Panc1 (cell line): Measurements from ENCODE around the gene PAPPA. TPM values are rescaled to one million over a fixed set of nuclear protein-coding genes. Genes with fewer than 3 reads are reported as not detected.

Experiments used
- ATAC-seq: fragments of 200-7000 bp; cut with Tn5 transposase; 2 replicates; pipeline ENCODE4 v1.9.1; 2020; ENCODE audit warnings: mild to moderate bottlenecking, moderate library complexity
- BruUV-seq: library from RNA; stranded (reverse); fragments of 400-500 nt; replicated peaks from 2 replicates; lab custom pipeline; 2021; lab: Mats Ljungman, UMichigan
- CTCF ChIA-PET: fragments of 300-600 bp; sonication (Branson Sonifier 250); formaldehyde crosslinking; loops from one replicate; lab custom pipeline; 2022; ENCODE audit warnings: antibody characterized with exemption; lab: Charles Lee
- POLR2A ChIA-PET: fragments of 300-600 bp; sonication (Branson Sonifier 250); formaldehyde crosslinking; loops from one replicate; lab custom pipeline; 2022; ENCODE audit warnings: antibody characterized with exemption; lab: Charles Lee
- DNase-seq: peaks from one replicate; pipeline ENCODE4 v3.0.0-alpha.2; 2010; ENCODE audit warnings: low read depth, low spot score
- H3K27ac ChIP-seq: 2 replicates; pipeline ENCODE4 v1.5.1; 2011; ENCODE audit warnings: mild to moderate bottlenecking, low read length, inconsistent platforms
- H3K27me3 ChIP-seq: fragments of 200-500 bp; sonication (Bioruptor generic); 2 replicates; pipeline ENCODE4 v1.6.0; 2014; ENCODE audit warnings: low read length, inconsistent platforms; ENCODE audit not compliant: control insufficient read depth, insufficient read depth
- H3K36me3 ChIP-seq: fragments of 200-500 bp; sonication (Bioruptor generic); 2 replicates; pipeline ENCODE4 v1.5.1; 2014; ENCODE audit warnings: inconsistent platforms, mild to moderate bottlenecking, low read length, moderate library complexity; ENCODE audit not compliant: control insufficient read depth, insufficient read depth
- H3K4me1 ChIP-seq: 2 replicates; pipeline ENCODE4 v1.5.1; 2011; ENCODE audit warnings: inconsistent platforms, mild to moderate bottlenecking, low read length, moderate library complexity; ENCODE audit not compliant: control insufficient read depth, insufficient read depth
- H3K4me3 ChIP-seq, 2 experiments: 2 replicates each; pipeline ENCODE4 v1.5.1; 2011 to 2012; ENCODE audit warnings: low read depth in 2 of 2, low read length in 2 of 2, mild to moderate bottlenecking in 2 of 2, inconsistent platforms in 1 of 2, moderate library complexity in 1 of 2
- H3K9me3 ChIP-seq: fragments of 200-500 bp; sonication (Bioruptor generic); 2 replicates; pipeline ENCODE4 v1.5.1; 2014; ENCODE audit warnings: low read depth, mild to moderate bottlenecking, inconsistent platforms, low read length, moderate library complexity; ENCODE audit not compliant: control insufficient read depth, insufficient read depth
- CTCF ChIP-seq: fragments of 450-650 bp; IDR thresholded peaks from 2 replicates; pipeline ENCODE4 v1.5.1; 2017; ENCODE audit warnings: mild to moderate bottlenecking
- POLR2AphosphoS5 ChIP-seq: IDR thresholded peaks from 2 replicates; pipeline ENCODE4 v1.6.1; 2012; ENCODE audit warnings: mild to moderate bottlenecking, low read depth, low read length, moderate library complexity
- REST ChIP-seq, 2 experiments: IDR thresholded peaks; 2 replicates each; pipeline ENCODE4 v1.6.1; 2011 to 2012; ENCODE audit warnings: low read depth in 2 of 2, control low read depth in 1 of 2, low read length in 1 of 2, mild to moderate bottlenecking in 1 of 2, moderate library complexity in 1 of 2; ENCODE audit not compliant: insufficient read depth in 1 of 2
- SIN3A ChIP-seq: IDR thresholded peaks from 2 replicates; pipeline ENCODE4 v1.6.1; 2012; ENCODE audit warnings: low read depth, mild to moderate bottlenecking, low read length, moderate library complexity, borderline replicate concordance; ENCODE audit not compliant: insufficient read depth
- TCF7L2 ChIP-seq: IDR thresholded peaks from 2 replicates; pipeline ENCODE4 v1.6.1; 2011; ENCODE audit warnings: mild to moderate bottlenecking, low read depth, low read length, inconsistent platforms
- in situ Hi-C: cut with HindIII; loops from 2 replicates; pipeline ENCODE4 v1.10.0; 2016; ENCODE audit warnings: low sequenced_read_pairs, low pct_unique_long_range_greater_than_20kb
- intact Hi-C: fragments of 100-400 bp; cut with micrococcal nuclease; formaldehyde crosslinking; loops from one replicate; pipeline ENCODE4 v1.10.0; 2022; ENCODE audit not compliant: unreplicated experiment
- total RNA-seq: library from RNA; stranded (reverse); gene quantifications from one replicate; pipeline ENCODE4 v1.2.1, GENCODE V29; 2021; ENCODE audit not compliant: unreplicated experiment

The PAPPA gene
- total RNA-seq, 1 experiment from 2014 or later = 1.2 TPM

DNA sequence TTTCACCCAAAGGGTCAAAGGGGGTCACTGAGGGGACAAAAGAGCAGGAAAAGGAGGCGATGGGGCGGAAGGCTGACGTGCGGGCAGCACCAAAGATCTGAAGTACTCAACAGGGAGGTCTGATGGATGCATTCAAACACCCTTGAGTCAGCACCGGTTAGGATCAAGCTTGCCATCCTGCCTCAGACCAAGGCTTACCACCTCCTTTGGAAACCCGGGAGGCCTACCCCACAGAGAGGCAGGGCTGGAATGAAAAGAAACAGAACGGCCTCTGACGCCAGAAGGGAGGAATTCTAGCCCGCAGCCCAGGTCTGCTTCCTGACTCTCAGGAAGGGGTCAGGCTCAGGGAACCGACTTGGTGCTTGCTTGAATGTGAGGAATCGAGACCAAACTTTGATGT lies 125.6 kb downstream of the PAPPA start:
- no peaks in the 10 kb centered on the region for H3K9me3 ChIP-seq
- TF ChIP-seq SIN3A (no peak), POLR2AphosphoS5 (no peak), TCF7L2 (no peak), CTCF (no peak), REST (IDR thresholded peaks at IDR 0.05; ENCODE audit: insufficient read depth in 1 of 2, low read depth in 2 of 2, low read length in 1 of 2) (no peak)
- no peak overlapping the region for H3K27ac ChIP-seq
- CTCF ChIA-PET = no interaction called here
- no peak overlapping the region for H3K4me3 ChIP-seq
- no peaks in the 10 kb centered on the region for H3K4me1 ChIP-seq
- POLR2A ChIA-PET = no interaction called here
- BruUV-seq = no TSS peak
- no peaks in the 10 kb centered on the region for H3K36me3 ChIP-seq
- in situ Hi-C loops = no loop called here
- DNase-seq (no peak), ATAC-seq (no peak)
- no peaks in the 10 kb centered on the region for H3K27me3 ChIP-seq
- intact Hi-C loops = no loop called here

- intact Hi-C loops = no loop called here
- Histone ChIP-seq H3K27ac (no peak overlapping the region), H3K36me3 (no peaks in the 10 kb centered on the region), H3K4me3 (no peak overlapping the region), H3K27me3 (no peaks in the 10 kb centered on the region), H3K9me3 (no peaks in the 10 kb centered on the region), H3K4me1 (no peaks in the 10 kb centered on the region)
- DNase-seq = no peak
- ChIA-PET POLR2A (no interaction called here), CTCF (no interaction called here)
- ATAC-seq = no peak
- in situ Hi-C loops = no loop called here
- BruUV-seq = no TSS peak
- no peak for TF ChIP-seq POLR2AphosphoS5
- no peak for TF ChIP-seq TCF7L2
- TF ChIP-seq REST (IDR thresholded peaks at IDR 0.05; ENCODE audit: insufficient read depth in 1 of 2, low read depth in 2 of 2, low read length in 1 of 2) = no peak
- TF ChIP-seq CTCF = no peak
- no peak for TF ChIP-seq SIN3A
Measured at GRCh38 chr9:116280529-116280928, 126.9 kb downstream of the PAPPA start.
